DLD1 (cell line): ENCODE results near the gene ZCCHC2.

Experiments used
- in situ Hi-C: cut with HindIII; loops from 2 replicates; pipeline ENCODE4 v1.10.0; 2017; ENCODE audit warnings: low sequenced_read_pairs

Gene ZCCHC2

GRCh38 chr18:62574776-62575175 is 52.0 kb downstream of the ZCCHC2 start:
- in situ Hi-C loops = no loop called here

GRCh38 chr18:62576271-62576670 is 53.4 kb downstream of the ZCCHC2 start:
- in situ Hi-C loops = no loop called here

GRCh38 chr18:62576845-62577512 is 54.2 kb downstream of the ZCCHC2 start:
- in situ Hi-C loops = no loop called here

- in situ Hi-C loops = no loop called here
Measured at GRCh38 chr18:62577765-62578164, 54.9 kb downstream of the ZCCHC2 start.

GRCh38 chr18:62578980-62579511 is 56.2 kb downstream of the ZCCHC2 start:
- in situ Hi-C loops = no loop called here

- in situ Hi-C loops = no loop called here
Measured at GRCh38 chr18:62583376-62583775, 60.6 kb downstream of the ZCCHC2 start.

GRCh38 chr18:62584241-62585120 is 61.7 kb downstream of the ZCCHC2 start:
- in situ Hi-C loops = no loop called here

GRCh38 chr18:62585274-62586150 is 62.7 kb downstream of the ZCCHC2 start:
- in situ Hi-C loops = no loop called here

GRCh38 chr18:62586151-62586774 is 63.4 kb downstream of the ZCCHC2 start:
- in situ Hi-C loops = no loop called here

GRCh38 chr18:62586781-62587487 is 64.1 kb downstream of the ZCCHC2 start:
- in situ Hi-C loops = no loop called here

GRCh38 chr18:62587689-62588088 is 64.9 kb downstream of the ZCCHC2 start:
- in situ Hi-C loops = no loop called here

- in situ Hi-C loops = no loop called here
Measured at GRCh38 chr18:62588217-62588616, 65.4 kb downstream of the ZCCHC2 start.

GRCh38 chr18:62590799-62591590 is 68.2 kb downstream of the ZCCHC2 start:
- in situ Hi-C loops = no loop called here

GRCh38 chr18:62596145-62597005 is 73.5 kb downstream of the ZCCHC2 start:
- in situ Hi-C loops = no loop called here

- in situ Hi-C loops = no loop called here
Measured at GRCh38 chr18:62601871-62602270, 79.0 kb downstream of the ZCCHC2 start.

GRCh38 chr18:62602706-62603105 is 79.9 kb downstream of the ZCCHC2 start:
- in situ Hi-C loops = no loop called here

- in situ Hi-C loops = no loop called here
Measured at GRCh38 chr18:62603211-62603610, 80.4 kb downstream of the ZCCHC2 start.

GRCh38 chr18:62603979-62604378 is 81.2 kb downstream of the ZCCHC2 start:
- in situ Hi-C loops = no loop called here
